ENCODE results near the gene ZNF3.

ZNF3 gene

DNA sequence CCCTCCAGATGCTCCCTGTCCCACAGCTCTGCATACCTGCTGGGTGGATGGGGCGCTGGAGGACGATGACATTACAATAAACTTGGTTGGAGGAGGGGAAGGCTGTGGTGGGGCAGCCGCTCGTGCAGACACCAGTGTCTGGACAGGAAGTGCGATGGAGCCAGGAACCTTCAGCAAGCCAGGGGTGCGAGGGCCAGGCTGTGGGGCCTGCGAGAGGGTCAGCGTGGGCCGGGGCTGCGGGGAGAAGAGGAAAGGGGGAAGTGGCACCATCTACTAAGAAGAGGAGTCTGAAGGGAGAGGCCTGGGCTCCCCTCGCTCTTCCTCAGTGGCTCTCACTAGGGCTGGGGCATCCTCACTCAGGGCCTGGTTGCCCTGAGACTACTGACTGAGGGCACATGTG is 26.4 kb upstream of the ZNF3 start:
- DNase-seq: no peak

DNA sequence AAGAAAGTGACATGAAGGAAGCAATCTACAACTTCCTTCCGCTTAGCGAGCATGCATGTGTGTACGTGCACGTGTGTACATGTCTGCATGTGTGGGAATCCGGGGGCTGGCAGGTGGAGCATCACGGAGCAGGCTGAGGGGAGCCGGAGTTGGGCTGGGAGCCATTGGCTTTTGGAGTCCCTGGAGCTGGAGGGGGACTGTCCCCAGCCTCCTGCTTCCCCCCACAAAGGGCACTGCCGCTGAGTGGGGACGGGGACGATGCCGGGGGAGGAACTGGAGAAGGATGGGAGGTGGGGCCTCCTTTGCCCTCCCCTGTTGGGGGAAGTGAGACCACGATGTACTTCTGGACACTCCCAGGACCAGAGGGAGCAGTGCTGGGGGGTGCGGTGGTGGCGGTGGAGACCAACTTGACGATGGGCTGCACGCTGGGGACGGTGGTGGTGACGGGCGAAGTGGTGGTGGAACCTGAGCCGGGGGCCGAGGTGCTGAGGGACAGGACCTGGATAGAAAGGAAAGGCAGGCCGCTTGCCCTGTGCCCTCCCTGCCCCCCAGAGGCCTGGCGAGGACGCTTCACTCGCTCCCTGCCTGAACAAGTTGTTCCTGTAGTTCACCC is 25.7 kb upstream of the ZNF3 start:
- no peak for DNase-seq

DNA sequence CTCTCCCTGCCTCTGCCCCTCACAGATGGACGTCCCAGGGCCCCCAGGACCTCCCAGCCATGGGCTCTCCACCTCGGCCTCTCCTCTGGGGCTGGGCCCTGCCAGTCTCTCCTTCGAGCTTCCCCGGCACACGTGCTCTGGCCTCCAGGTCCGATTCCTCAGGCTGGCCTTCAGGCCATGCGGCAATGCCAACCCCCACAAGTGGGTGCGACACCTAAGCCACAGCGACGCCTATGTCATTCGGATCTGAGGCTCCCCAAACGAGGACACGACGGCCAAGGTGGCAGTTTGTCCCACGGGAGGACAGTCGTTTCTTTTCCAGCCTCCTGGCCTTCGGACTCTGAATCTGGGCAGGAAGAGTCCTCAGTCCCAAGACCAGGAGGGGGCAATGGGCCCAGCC is 25.1 kb upstream of the ZNF3 start:
- DNase-seq: no peak

DNA sequence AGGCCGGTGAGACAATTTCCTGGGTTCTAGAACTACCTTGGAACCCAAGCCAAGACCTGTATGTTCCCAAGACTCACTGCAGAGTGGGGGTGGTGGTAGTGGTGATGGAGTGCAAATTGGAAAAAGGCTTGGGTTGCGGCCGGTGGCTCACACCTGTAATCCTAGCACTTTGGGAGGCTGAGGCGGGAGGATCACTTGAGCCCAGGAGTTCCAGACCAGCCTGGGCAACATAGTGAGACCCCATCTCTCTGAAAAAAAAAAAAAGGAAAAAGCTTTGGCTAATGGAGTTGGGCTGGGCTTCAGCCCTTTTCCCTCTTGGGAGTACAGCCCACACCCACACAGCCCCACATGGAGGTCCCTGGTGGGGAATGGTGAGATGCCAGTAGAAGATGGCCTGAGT is 24.0 kb upstream of the ZNF3 start:
- DNase-seq: no peak

DNA sequence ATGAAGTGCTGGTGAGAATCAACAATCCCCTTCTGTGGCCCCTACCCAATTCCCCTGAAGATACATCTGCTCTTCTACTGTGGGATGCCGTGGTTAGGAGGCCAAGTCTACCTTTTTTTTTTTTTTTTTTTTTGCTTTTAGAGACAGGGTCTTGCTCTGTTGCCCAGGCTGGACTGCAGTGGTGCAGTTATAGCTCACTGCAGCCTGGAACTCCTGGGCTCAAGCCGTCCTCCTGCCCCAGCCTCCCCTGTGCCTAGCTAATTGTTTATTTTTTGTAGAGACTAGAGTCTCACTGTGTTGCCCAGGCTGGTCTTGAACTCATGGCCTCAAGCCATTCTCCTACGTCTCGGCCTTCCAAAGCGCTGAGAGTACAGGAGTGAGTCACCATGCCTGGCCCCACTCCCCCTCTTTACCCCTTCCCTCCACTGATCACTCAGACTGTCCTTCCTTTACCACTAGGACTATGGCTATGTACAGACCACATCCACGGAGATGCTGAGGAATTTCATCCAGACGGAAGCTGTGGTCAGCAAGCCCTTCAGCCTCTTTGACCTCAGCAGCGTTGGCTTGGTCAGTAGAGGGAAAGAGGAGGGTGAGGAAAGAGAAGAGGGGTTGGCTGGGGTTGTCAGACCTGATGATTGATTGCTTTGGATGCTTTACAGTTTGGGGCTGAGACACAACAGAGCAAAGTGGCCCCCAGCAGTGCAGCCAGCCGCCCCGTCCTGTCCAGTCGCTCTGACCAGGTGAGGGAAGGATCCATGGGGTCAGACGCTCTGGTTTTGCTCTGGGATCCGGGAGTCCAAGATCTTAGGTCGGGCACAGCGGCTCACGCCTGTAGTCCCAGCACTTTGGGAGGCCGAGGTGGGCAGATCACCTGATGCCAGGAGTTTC is 21.7 kb upstream of the ZNF3 start:
- no peak for DNase-seq

DNA sequence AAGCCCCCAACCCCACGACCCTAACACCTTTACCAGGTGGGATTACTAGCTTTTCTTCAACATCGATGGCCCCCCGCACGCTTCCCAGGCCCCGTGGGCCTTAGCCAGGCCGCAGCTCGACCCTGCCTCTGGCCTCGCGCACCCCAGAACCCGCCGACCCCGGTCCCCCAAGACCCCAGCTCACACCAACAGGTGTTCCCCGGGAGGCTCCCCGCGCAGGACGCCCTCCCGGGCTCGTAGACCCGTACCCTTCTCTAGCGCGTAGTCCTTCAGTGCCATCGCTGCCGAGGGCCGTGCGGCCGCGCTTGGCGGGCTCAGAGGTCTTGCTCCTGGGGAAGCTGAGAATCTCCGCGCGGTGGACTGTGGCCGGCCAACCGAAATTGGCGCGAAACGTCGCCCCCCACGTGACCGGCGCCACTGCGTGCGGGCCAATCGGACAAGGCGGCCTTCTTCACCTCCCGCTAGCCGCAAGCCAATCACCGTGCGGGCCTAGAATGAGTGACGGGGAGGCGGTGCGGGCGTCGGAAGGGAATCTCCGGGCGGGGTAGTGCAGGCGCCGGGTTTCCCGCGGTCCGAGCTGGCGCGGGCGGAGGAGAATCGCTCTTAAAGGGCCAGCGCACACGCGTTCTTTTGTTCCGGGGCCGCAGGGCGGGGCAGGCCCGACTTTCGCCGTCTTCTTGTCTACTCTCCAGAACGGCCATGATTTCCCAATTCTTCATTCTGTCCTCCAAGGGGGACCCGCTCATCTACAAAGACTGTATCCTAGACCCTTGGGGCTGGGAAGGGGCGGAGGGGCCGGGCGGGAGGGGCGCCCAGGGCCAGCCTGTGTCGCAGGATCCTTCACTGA is 19.7 kb upstream of the ZNF3 start, which contains the start of the genes AP4M1 and MCM7:
TSS of gene AP4M1 (plus strand) at position 628 of the 847 bp plus-strand sequence. CDS start at position 700, 72 bp downstream.
TSS of gene MCM7 (minus strand) at position 382 of the 847 bp plus-strand sequence. CDS start at position 279, 103 bp downstream.
- peak; percentile 95 for DNase-seq

DNA sequence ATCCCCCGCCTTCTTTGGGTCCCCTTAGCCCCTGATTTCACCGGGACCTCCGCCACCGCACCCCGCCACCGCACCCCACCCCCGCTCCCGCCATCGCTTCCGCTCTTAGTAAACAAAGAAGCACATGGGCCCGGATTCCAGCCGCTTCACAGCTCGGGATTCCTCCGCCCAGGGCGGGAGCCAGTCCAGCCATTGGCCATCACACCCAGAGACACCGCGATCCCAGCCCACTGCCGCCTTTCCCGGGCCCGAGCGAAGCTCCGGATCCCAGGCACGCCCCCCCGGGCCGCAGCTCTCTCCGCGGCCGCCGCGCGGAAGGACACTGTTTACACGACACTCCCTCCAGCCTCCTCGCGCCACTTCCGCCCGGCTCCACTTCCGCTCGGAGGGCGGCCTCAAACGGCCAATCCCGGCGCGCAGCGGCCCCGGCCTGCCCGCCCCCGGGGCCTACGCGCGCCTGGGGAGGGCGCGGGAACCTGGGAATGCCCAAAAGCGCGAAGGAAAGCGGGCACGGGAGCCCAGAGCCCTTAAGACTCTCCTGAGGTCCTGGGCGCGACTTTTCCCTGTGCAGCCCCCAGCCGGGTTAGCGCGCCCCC is 19.0 kb upstream of the ZNF3 start:
- peak; percentile 87 for DNase-seq

DNA sequence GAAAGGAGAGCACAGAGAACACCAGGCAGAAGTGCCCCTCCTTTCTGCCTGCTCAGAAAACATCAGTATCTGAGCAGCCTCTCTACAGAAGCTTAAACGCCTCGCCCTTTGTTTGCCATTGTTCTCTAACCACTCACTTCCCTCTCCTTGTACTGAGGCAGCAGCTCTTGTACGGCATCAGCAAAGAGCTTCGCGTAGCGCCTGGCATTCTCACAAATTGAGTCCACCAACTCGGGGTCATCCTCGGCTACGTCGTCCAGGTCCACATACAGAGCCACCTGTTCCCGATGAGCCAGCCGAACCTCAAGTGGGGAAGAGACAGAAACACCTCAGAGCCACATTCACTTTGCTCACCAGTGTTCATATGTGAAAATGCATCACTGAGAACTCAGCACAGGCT is 17.9 kb upstream of the ZNF3 start:
- no peak for DNase-seq

DNA sequence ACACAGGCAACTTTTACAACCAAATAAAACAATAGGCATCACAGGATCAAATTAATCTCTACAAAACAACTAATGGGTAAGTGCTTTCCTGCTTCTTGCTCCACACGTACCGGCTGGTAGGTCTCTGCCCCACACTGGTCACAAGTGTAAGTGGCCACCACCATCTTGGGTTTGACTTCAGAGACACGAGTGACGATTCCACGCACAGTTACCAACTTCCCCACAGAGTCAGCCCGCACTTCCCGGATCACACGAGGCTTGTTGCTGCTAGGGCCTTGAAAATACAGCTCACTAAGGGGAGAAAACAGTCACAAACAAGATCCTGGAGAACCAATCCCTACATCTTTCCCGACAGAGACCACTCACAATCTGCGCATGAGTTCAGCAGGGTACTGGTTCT is 17.4 kb upstream of the ZNF3 start:
- no peak for DNase-seq

DNA sequence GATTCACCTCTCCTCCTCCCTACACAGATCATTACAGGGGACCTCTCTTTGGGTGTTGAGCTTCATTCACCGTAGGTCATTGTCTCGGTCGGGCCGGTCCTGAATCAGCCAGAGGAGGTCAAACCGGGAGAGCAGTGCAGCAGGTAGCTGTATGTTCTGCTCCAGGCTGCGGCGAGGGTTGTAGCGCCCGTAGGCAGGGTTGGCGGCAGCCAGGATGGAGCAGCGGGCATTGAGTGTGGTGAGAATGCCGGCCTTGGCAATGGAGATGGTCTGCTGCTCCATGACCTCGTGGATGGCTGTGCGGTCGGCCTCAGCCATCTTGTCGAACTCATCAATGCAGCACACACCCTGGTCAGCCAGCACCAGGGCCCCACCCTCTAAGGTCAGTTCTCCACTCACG is 14.2 kb upstream of the ZNF3 start:
- no peak for DNase-seq

DNA sequence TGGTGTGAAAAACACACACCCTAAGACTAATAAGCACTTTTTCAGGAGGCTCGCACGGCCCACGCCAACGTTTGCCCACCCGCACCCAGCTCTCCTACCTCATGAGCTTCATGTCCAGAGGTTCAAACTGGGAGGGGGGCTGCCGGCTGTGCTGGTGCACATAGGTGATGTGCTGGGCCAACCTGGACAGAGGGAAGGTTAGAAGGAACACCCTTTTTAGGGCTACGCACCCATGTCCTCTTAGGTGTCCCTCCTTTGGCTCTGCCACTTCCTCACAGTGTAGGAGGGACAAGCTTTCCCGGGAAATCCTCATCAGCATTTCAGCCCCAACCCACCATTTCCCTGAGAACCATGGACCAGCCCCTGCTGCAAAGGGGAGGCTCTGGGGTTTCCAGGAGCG is 13.8 kb upstream of the ZNF3 start:
- no peak for DNase-seq

DNA sequence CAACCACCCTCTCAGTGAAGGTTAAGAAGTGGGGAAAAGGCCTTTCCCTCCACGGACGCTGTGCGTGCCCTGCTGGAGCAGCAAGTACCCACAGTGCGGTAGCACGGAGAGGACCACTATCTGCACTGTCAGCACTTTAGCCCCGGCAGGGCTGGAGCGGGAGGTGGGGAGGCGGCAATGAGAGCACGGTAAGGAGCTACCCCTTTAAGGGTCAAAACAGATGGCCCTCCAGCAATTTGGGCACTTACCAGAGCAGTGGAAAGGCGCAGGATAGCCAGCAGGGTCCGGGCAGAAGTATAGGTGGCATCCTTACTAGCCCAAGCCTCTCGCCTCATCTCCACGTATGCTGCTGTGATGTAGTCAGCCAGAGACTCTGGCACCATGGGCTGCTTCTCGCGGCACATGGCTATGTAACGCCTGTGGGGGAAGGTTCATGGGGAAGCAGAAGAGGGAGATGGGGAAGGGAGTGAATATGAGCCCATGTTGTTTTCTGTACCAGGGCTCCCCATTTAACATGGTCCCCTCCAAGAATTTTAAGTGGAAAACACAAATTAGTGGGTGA is 12.5 kb upstream of the ZNF3 start:
- no peak for DNase-seq

DNA sequence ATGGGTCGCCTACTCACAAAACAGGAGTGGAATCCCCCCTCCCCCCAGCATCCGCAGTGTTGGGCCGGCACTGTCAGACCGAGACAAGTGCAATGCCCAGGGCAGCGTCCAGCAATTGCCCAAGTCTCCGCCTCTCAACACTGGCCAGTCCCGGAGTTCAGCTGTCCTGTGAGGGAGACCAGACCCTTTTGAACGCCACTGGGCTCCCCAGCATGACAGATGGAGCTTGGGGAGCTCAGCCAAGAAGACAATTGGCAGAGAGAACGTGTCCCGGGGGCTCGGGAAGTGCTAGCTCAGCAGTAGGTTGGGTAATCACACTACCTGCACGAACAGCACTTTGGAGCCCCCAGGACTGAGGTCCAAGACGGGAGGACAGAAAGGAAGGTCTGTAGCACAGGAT is 12.0 kb upstream of the ZNF3 start:
- DNase-seq: no peak

DNA sequence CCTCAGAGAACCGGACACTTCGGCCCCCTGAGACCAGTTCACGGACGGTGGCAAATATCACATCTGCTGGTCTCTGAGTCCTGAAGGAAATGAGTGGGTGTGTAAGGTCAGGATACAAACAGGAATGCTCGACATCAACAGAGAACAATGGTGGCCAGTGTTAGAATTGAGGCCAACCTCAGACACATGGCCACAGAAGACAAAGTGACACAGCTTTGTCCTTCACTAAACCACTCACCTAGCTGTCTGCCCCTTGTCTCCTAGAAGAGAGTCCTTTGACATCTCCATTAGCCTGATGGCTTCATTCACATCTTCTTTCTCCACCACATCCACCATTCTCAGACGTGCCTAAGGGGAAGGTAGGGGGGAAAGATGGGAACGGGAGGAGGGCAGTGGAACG is 11.5 kb upstream of the ZNF3 start:
- no peak for DNase-seq

DNA sequence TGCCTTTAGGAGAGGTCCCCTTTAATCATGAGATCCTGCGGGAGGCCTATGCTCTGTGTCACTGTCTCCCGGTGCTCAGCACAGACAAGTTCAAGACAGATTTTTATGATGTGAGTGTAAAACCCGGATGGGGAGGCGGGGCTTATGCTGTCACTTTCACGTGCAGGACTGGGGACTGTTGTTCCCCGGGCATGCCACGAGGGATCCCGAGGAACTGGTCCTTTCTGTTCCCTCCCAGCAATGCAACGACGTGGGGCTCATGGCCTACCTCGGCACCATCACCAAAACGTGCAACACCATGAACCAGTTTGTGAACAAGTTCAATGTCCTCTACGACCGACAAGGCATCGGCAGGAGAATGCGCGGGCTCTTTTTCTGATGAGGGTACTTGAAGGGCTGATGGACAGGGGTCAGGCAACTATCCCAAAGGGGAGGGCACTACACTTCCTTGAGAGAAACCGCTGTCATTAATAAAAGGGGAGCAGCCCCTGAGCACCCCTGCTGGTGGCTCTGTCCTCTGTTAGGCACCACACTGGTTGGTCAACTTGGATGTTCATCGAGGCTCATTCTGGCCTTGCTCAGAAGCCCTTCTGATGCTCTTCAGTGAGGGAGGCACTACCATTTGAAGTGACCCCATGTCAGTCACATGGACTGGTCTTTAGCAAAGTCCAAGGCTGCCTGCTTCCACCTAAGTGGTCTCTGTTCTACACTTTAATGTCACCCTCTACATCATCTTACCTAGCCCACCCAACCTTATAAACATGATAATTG is 10.1 kb upstream of the ZNF3 start:
- no peak for DNase-seq

DNA sequence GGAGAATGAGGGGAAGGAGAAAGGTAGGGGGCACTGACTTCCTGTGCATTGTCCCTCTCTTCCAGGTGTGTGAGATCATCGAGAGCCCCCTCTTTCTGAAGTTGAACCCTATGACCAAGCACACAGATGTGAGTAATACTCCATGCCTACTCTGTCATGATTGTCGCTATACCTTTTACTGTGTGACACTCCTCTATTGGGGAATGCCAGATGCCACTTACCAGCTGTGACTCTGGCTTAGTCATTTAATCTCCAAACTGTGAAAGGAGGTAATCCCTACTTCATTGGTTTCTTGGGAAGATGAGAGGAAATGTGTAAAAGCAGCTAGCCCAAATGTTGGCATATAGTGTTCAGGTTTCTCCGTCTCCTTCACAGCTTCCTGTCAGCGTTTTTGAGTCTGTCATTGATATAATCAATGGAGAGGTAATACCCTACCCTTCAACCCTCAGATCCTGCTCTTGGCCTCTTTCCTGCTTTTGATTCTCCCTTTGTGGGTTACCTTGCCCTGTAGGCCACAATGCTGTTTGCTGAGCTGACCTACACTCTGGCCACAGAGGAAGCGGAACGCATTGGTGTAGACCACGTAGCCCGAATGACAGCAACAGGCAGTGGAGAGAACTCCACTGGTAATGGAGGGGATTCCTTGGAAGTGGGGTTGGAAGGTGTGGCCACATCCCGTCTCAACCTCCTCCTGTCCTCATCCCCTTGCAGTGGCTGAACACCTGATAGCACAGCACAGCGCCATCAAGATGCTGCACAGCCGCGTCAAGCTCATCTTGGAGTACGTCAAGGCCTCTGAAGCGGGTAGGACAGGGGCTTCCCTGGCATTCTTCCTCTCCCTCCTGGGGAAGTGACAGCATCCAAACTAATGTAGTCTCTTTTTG is 9.2 kb upstream of the ZNF3 start:
- no peak for DNase-seq

DNA sequence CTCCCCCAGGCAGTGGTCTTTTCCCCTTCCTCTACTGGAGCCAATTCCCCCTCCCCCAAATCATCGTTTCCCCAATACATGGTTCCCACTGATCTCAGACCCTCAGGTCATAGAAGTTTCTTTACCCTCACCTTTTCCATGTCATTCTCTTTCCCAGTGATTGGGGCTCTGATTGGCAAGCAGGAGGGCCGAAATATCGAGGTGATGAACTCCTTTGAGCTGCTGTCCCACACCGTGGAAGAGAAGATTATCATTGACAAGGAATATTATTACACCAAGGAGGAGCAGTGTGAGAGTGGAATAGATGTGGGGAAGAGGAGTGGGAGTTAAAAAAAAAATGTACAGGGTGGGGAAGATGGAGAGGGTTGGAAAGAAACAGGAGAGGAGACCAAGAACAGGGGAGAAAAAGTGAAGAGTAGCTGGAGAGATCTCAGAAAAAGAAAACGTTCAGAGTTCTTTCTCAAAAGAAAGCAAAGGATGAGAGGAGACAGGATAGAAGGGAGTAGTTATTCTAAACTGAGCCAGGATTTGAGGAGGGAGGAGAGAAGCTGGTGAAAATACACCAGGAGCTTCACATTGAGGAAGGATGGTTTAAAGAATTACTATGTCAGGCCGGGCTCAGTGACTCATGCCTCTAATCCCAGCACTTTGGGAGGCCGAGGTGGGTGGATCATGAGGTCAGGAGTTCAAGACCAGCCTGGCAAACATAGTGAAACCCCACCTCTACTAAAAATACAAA is 8.1 kb upstream of the ZNF3 start:
- DNase-seq: no peak

DNA sequence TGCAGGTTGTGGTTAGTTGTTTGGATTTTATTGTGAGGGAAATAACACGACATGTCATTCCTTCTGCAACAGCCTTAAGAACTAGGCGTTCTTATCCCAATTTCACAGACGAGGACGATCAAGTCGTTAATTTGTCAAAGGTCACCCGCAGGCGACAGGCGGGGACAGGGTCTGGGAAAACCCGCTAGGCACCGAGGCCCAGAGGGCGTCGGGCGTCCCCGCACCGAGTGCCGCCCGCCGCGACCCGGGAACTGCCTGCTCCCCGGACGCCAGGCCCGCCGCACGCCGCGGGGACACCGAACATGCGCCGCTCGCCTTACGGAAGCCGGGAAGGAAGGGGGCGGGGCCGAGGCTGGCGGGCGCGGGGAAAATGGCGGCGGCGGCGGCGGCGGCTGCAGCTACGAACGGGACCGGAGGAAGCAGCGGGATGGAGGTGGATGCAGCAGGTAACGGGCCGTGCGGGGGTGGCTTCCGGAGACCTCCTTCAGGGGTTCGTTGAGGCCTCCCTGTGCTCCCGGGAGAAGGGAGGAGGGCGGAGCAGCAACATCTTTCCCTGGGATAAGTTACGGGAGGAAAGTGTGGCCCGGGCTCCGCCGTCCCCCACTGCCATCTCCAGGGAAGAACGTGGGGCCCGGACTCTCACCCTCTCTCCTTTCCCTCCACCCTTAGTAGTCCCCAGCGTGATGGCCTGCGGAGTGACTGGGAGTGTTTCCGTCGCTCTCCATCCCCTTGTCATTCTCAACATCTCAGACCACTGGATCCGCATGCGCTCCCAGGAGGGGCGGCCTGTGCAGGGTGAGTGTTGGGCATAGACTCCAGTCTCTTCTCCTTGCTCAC is 7.3 kb upstream of the ZNF3 start, which contains the start of gene COPS6:
TSS of gene COPS6 (plus strand) at position 349 of the 837 bp plus-strand sequence. CDS start at position 371, 22 bp downstream.
- peak; percentile 89 for DNase-seq

DNA sequence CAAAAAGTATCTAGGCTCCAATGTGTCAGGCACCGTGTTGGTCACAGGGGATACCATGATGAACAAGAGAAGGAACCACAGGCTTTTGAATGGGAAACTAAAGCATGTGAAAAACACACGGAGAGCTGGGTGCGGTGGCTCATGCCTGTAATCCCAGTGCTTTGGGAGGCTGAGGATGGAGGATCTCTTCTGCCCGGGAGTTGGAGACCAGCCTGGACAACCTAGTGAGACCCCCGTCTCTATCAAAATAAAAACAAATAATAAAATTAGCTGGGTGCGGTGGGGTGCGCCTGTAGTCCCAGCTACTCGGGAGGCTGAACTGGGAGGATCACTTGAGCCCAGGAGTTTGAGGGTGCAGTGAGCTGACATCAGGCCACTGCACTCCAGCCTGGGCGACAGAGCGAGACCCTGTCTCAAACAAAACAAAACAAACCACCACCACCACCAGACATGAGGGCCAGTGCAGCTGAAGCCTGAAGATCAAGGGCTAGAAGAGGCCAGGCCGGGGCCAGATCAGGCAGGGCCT is 6.6 kb upstream of the ZNF3 start:
- DNase-seq: no peak

Data from CD4-positive, alpha-beta T cell treated with Interleukin-6 for 4 hours (primary cell).